GM18907 (cell line): ENCODE data around the gene ITPRID1.
"Not testable (repeated sequence)": the region's sequence is repeated elsewhere in the genome, so short reads cannot be mapped to it uniquely, and the experiment has no call there.

Experiments used
- ATAC-seq: cut with Tn5 transposase; IDR thresholded peaks from one replicate; pipeline ENCODE4 v1.9.1; 2021; ENCODE audit warnings: mild to moderate bottlenecking, moderate library complexity; ENCODE audit not compliant: unreplicated experiment

Gene ITPRID1

DNA sequence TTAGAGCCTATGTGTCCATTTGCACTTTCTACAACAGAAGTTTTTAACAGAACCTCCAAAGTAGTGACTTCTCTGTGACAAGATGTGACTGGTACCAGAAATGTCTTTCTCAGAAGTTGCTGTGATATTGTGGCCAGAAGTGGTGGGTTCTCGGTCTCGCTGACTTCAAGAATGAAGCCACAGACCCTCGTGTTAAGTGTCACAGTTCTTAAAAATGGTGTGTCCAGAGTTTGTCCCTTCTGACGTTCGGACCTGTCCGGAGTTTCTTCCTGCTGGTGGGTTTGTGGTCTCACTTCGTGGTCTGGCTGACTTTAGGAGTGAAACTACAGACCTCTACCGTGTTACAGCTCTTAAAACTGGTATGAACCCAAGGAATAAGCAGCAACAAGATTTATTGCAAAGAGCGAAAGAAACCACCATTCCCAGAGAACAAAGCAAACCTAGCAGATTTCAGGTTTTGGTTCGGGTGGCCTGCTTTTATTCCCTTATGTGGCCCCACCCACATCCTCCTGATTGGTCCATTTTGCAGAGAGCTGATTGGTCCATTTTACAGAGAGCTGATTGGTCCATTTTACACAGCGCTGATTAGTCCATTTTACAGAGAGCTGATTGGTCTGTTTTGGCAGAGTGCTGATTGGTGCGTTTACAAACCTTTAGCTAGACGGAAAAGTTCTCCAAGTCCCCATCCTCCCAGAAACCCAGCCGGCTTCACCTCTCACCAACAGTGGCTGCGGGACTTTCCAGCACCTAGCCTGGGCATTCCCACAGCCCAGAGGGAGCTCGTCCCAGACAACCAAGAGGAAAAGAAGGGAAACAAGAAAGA lies 3.0 kb downstream of the ITPRID1 start:
- no peak for ATAC-seq

DNA sequence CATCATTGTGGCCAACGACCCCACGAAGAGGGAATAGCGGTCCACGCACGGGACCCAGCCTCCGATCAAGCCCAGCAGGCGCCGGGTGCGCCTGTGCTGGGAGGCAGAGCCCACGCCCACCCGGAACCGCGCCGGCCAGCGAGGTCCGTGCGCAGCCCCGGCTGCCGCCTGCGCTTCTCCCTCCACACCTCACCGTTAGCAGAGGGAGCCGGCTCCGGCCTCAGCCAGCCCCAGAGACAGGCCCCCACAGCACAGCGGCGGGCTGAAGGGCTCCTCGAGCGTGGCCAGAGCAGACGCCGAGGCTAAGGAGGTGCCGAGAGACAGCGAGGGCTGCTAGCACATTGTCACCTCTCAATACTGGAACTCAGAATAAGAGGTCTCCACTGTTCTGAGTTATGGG lies 3.6 kb downstream of the ITPRID1 start:
- no peak for ATAC-seq

DNA sequence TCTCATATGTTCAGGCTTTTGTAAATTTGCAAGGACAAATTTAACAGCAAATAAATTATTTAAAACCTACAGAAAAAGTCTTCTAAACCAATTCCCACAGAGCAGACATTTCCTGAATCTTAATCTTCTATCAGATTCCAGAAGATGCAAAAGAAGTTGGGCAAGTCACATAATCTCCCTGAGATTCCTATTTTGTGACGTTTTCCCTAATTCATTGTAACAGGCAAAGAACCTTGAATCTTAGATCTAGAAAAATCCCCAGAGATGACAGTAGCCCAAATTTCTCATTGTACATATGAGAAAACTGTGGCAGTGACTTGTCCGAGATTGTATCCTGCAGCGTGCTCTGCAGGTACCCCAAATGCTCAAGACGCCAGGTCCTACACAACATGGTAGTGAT lies 4.9 kb downstream of the ITPRID1 start:
- no peak for ATAC-seq

DNA sequence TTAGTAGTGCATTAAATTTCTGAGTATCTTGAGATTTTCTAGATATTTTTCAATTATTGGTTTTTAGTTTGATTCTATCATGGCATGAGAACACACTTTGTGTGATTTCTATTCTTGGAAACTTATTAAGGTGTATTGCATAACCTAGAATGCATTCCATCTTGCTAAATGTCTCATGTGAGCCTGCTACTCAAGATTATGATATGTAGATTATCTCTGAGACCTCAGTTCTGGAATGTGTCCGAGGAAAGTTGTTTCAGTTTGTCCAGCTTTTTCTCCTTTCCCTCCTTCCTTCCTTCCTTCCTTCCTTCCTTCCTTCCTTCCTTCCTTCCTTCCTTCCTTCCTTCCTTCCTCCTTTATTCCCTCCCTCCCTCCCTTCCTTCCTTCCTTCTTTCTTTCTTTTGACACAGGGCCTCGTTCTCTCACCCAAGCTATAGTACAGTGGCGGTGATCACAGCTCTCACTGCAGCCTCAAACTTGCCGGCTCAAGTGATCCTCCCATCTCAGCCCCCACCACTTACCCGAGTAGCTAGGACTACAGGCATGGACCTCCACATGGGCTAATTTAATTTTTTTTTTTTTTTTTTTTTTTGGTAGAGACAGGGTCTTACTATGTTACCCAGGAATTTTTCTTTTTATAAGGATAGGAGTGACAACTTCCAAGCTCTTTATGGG lies 7.6 kb downstream of the ITPRID1 start:
- no peak for ATAC-seq

DNA sequence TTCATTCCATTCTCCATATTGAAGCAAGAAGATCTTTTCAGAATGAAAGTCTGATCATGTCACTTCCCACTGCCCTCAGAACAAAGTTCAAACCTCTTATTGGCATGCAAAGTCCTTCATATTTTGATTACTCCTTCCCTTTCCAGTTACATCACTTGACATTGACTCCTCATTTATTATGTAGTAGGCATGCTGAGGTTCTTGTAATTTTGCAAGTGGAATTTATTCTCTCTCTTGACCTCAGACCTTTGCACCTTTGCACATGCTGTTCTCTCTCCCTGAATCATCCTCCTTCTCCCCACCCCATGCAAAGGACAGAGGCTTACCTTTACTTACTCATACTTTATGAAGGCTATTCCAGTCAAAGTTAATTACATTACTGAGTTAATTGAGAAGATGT lies 13.0 kb downstream of the ITPRID1 start:
- ATAC-seq, result no peak

DNA sequence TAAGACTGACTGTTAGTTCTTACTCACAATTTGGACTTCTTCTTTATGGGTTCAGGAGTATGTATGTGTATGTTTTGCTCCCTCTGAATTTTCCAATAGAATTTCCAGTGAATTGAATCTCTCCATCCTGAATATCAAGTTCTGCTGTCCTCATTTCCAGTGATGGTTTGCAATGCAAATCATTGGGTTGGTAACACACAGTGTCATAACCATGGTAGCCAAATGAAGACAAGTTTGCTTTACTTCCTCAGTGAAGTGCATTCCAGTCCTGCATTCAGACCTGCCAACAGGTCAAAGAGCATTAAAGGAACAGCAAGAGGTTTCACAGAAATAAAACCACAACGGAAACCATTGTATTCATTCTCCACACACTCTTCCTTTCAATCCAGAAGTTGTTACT lies 15.2 kb downstream of the ITPRID1 start:
- ATAC-seq, result no peak

DNA sequence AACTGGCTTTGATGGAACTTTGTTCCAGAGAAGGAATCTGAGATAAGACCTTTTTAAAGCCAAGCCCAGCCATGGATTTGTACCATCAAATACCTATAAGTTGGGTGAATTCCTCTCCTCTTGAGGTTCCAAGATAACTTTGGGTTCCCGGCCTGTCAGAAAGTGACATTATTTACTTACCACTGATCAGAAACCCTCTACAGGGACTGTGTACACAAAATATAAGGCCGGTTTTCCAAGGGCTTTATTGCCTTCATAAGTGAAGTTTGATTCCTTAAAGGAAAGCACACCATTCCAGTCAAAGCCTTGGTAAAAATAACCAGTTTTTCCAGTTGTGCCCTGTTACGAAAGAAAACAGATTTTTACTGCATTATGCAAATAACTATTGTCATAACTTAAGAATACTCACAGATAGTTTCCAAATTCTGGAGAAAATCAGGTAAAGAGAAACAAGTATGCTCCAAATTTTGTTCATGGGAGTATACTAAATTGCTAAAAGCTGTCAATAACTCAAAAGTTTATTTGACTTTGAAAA lies 26.8 kb downstream of the ITPRID1 start:
- ATAC-seq, result not testable (repeated sequence)

DNA sequence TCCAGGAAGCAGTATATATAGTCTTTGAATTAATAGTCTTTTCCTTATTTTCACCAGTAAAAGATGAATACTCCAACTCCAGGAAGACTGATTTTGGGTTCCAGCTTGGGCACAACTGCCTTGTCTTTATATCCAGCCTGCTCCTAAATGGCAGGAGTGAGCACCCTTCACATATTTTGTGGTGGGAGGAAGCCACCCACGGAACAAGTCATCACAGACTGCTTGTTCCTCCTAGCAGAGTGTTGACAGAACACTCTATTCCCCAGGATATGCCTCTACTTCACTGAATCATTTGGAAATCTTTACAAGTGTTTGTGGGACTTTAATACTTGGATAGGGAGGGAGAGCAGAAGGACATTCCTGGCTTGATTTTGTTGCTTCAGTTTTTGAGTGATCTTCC lies 31.7 kb downstream of the ITPRID1 start:
- no peak for ATAC-seq

DNA sequence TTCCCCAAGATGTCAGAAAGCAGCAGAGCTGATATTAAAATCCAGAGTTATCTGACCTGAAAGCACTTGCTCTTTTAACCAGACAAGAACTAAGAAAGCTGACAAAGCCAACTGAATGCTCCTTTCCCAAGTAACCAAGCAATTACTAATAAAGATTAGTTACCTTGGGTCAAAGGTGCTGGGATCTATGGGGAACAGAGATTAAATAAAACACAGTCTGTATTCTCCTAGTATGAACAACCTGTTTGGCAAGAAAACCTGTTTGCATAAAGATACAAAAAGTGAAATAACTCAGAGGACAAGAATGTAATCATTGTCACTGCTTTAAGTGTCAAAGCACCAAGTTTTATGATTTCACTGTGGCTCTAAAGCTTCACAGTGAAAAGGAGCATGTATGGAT lies 35.7 kb downstream of the ITPRID1 start:
- no peak for ATAC-seq

DNA sequence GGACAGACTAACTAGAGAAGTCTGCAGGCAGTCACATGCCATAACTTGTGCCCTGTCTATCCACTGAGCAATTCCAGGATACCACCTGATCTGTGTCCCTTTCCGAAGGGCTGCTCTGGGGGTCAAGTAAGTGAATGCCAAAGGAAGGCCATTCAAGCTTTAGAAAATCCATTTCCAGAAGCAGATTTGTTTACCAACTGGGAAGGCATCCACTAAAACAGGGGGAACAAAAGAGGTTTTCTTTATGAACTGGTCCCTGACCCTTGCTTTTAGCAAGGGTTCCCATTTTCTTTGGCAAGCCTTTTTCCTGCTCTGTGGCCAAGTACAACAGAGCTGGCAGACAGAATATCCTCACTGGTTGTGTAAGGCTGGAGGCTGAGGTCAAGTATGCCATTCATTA lies 36.5 kb downstream of the ITPRID1 start:
- no peak for ATAC-seq

DNA sequence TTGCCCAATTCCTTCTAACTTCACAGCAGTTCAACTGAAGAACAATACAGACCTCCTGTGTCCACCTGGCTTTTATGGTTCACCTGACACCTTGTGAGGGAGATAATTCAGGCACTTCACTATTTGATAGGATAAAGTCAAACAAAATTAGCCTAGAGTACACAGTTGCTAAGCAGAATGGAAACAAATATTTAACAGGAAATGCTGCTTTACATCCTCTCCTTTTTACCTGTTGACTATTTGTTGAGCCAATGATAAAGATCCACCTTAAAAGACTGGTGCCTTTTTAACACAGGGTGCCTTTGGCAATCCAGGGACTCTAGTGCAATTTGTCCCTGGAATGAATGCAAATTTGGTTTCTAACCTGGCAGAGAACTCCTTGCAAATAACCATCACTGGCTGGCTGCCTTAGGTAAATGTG lies 39.8 kb downstream of the ITPRID1 start:
- no peak for ATAC-seq

DNA sequence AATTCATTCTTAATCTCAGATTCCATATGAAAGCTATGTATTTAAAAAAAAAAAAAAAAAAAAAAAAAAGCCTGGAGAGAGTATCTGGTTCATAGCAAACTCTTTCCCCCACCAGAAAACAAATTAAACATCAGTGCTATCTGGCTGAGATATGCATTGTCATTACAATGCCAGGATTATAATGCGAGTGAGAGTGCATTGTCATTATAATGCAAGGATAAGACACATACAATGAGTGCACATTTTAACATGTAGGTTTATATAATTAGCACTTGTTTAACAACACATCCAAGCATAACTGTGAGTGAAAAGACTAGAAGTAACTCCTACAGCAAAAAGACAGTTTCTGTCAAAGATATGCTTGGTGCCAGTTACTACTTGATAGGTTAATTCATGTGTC lies 48.1 kb downstream of the ITPRID1 start:
- no peak for ATAC-seq

DNA sequence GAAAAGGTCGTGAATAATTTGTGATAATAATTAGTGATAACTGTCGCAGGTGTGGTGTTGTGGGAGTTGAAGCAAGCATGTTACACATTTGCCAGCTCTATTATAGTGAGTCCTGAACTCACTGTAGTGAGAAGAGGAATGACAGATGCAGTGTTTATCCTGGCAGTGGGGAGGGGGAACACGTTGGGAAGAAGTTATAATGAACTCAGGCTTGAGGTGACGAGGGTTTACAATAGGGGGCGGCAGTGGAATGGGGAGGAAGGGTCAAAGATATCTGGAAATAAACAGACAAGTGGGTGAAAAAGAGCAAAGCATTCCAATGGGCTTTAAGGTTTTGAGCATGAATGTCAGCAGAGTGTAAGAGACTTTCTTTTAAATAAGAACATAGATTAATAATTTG lies 49.6 kb downstream of the ITPRID1 start:
- ATAC-seq, result no peak

DNA sequence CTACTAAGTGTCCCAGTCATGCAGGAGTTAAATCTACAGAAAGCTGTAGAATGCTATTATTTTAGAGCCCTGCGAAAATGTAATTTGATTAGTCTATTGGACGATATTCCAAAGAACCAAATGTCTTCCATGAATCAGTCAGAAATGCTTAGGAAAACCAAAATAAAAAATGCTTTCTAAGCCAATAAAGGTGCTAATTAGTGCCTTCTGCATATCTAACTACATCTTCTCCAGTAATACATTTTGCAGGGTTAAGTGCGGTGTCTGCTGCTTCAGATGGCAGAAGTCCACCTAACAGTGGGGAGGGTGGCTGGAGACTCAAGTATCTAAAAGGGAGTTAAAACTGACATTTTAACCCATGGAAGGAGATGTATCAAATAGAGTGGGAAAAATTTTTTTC lies 50.1 kb downstream of the ITPRID1 start:
- no peak for ATAC-seq

DNA sequence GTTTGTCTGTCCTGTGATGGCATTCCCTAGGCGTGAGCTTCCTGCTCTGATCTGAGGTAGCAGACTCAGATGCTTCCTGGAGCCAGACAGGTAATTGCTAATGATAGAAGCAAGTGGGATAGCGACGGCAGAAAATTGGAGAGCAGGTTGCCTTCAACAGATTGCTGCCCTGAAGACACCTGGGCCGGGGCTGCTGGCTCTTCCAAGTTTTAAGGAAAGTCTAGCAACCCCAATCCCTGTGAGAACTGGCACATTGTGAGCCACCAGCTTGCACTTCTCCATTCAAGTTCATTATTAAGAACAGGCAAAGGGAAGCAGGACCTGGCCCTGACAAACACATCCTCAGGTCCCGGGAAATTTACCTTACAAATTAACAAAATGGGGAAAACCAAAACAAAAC lies 50.8 kb downstream of the ITPRID1 start:
- no peak for ATAC-seq

DNA sequence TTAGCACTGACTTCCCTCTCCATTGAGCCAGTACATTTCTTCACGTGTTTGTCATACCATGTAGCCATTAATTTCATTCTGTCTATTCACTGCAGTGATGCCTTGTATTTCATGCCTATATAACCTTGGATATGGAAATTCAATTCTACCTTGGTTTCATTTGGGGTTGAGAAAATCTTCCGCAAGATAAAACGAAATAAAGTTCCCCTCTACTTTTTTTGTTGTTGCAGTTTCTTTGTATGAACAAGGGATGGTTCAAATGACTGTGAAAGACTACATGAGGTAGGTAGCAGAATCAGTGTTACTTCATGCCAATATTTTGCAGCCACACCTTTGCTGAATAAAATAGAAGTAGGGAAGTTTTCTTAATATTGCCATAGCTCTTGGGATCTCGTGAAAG lies 55.6 kb downstream of the ITPRID1 start:
- no peak for ATAC-seq

DNA sequence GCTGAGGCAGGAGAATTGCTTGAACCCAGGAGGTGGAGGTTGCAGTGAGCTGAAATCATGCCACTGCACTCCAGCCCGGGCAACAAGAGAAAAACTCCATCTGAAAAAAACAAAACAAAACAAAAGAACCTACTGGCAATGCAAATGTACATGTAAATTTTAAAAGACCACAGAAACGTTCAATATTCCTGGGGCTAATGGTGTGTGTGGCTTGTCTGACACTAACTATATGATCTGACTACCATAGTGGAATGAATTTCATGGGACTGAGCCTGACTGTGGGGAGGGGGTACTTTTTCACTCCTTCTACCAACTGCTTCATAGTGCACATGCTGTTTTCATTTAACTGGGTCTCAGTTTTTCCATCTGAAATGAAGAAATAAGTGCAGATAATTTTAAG lies 69.6 kb downstream of the ITPRID1 start:
- ATAC-seq, result no peak

DNA sequence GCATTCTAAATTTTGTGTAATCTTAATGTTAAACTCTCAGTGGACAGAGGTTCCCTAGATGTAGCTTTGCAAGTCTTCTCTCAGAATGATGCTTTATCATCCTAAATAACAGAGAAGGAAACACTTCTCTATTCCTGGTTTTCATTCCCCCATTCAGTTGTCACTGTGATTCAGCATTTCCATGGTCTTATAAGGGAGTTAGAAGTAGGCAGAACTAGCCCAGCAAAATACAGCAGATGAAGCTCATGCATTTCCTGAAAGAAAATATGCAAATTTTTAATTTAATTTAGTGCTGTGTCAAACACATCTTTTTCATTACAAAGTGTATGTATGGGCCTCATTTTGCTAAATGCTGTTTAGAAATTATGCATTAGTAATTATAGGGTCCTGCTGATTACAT lies 70.1 kb downstream of the ITPRID1 start:
- no peak for ATAC-seq

DNA sequence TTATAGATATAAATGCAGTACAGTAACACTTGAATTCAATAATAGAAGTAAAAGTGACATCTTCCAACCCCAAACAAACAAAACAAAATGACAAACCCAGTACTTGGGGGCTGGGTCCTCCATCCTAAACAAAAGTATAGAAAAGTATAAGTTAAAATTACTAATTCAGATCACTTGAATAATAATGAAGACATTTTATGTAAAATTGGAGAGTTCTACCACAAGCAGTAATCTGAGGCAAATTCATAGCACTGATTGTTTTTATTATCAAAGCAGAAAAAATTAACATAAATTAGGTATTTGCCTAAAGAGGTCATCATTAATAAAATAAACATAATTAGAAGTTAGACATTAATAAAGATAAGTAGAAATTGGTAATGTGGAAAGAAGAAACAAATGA lies 81.5 kb downstream of the ITPRID1 start:
- ATAC-seq, result no peak

DNA sequence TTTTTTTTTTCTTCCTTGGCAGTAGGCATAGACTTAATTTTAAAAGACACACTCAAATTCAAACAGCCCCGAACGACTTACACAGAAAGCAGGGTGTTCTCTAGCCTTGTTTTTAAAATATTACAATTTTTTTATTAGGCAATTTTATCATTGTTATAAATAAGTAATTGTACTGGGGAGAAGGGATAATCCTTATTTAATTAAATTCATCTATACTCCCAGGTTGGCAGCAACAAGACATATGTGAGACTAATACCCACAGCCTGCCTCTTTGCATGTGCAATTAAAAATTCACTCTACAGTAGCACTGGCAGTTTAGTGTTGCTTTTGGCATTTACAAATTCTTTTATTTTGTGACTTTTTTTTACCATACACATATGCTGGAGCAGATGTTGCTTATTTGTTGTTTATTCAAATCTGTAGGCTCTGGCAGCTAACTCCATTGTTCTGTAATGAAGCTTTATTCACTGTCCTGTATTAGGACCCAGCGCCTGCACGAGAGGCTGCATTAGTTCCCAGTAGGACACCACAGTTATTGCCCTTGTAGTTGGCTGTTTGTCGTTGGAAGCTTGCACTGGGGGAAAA lies 88.2 kb downstream of the ITPRID1 start:
- no peak for ATAC-seq

DNA sequence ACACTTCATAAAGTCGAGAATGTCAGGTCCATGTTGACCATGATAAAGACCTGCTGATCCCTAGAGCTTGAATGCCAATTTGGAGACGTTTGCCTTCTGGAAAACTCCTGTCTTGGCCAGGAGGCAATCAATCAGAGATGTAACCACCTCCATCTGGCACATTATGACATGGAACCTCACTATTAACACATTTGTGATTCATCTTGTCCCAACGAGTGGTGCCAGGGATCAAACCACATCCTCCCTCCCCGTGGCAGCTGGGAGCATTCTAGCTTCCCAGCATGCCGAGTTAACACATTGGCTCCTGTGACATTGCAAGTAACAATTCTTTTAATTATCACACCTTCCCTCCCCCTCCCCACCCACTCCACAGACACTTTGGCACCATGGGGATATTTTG lies 89.2 kb downstream of the ITPRID1 start:
- no peak for ATAC-seq

DNA sequence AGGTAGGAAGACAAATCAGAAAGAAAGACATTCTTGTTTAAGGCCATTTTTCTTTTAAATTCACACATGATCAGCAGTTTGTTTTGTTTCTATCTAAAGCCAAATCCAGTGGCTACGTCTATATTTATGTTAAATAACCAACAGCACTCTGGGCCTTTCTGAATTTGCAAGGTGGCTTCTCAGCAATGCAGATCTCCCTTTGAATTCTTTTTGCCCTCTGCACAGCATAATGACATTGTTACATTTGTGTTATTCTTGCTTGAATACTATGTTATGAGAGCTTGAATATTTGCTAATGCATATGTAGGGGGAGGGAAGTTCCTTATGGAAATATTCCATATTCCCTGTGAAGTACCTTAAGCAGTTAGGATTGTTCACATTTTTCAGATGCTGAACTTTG lies 99.7 kb downstream of the ITPRID1 start:
- no peak for ATAC-seq
